Heart left ventricle (tissue), 13 donors: ENCODE data around the gene ELFN1.

ENCODE experiments used
- CTCF ChIP-seq, 12 donors: fragments of 200-600 bp; sonication (generic) in 4 of 12; IDR thresholded peaks; one replicate each; pipeline versions ENCODE4 v1.5.0 to v1.8.0; 2018 to 2022; ENCODE audit warnings: antibody characterized with exemption in 12 of 12, mild to moderate bottlenecking in 5 of 12
- POLR2A ChIP-seq, 2 donors: fragments of 450-650 bp; IDR thresholded peaks; one replicate each; pipeline ENCODE4 v1.6.1; 2017; ENCODE audit warnings: antibody characterized with exemption in 2 of 2, mild to moderate bottlenecking in 2 of 2, moderate library complexity in 2 of 2
- donor health status: ischemic (EF 13 %, LVEDD 7.1; RV severe dilation, severe dysfunction).
- donor health status: DM: no; HTN: yes; CAD: no.
- donor health status: DM: no; HTN: no; CAD: no.
- donor health status: ischemic (EF 25% LVEDD 6.9; RV normal size, moderate dysfunction).
- donor health status: ischemic (EF 25% LVEDD 5.7; RV mildly dilated, moderate dysfunction).
- donor health status: ischemic (EF 35%, LVEDD 5.7; RV mildly dilated, moderate dysfunction).
- donor health status: nonischemic (EF 11% LVEDD 7.7; RV severe dilation, severe dysfunction).
- donor health status: DM: yes; HTN: yes; CAD: no.
- donor health status: PGD.
- donor health status: ischemic (EF 29% LVEDD 5.4; RV normal size, mild dysfunction).
- donor health status: nonischemic (EF 23%, LVEDD 6.1; RV moderate dilation, normal function).

- TF ChIP-seq CTCF (IDR thresholded peaks at IDR 0.05) (no peak), POLR2A (IDR thresholded peaks at IDR 0.05) (no peak)
These were observed 38.4 kb upstream of the ELFN1 start for GRCh38 chr7:1631678-1632077.
